HG03342 (cell line): ENCODE results near the gene FAXDC2.
"Not testable (repeated sequence)": the region's sequence is repeated elsewhere in the genome, so short reads cannot be mapped to it uniquely, and the experiment has no call there.

Experiments
- ATAC-seq: cut with Tn5 transposase; IDR thresholded peaks from one replicate; pipeline ENCODE4 v1.9.1; 2021; ENCODE audit warnings: mild to moderate bottlenecking, moderate library complexity; ENCODE audit not compliant: unreplicated experiment

Gene FAXDC2

GRCh38 chr5:154862766-154863165 lies 12.4 kb upstream of the FAXDC2 start:
- no peak for ATAC-seq

DNA sequence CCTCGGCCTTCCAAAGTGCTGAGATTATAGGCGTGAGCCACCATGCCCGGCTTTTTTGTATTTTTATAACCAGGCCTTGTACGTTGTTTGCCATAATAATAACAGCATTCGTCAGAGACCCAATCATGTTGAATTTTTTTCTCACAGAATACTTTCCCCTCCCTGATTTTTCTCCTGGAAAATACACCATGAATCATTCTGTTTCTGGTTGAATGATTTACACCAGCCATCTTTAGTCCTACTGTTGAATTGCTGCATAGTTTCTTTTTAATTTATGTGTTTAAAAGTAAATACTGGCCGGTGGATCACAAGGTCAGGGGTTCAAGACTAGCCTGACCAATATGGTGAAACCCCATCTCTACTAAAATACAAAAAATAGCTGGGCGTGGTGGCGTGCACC lies 11.5 kb upstream of the FAXDC2 start:
- no peak for ATAC-seq

- ATAC-seq, result no peak
Measured at GRCh38 chr5:154860765-154861164, 10.4 kb upstream of the FAXDC2 start.

GRCh38 chr5:154860123-154860522 lies 9.7 kb upstream of the FAXDC2 start:
- ATAC-seq, result no peak

GRCh38 chr5:154858972-154859871 lies 8.8 kb upstream of the FAXDC2 start:
- ATAC-seq, result no peak

DNA sequence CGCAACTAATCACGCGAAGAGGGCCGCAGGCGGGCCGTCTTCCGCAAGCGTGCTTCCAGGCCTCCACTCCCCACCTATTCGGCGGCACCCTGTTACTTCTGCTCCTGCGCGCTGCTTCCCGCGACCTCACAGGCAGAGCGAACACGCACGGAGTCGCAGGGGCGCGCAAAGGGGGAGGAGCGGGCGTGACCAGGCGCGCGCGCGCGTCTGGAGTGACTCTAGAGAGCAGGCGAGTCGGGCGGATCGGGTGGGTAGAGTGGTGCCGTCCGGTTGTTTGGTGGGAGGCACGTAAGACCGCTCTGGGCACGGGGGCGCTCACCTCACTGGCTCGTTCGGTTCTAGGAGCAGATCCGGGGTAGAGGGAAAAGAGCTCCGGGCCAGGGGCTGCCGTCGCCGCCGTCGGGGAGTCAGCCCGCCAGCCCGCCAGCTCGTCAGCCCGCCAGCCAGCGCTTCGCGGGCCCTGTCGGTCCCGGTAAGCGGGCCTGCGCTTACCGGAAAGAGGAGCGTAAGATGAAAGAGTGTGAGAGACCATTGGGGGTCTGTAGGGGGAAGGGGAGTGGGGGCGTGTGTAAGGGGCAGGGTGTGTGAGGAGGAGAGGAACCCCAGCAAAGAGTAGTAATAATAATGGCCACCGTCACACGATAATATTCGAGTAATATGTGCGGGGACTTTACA lies 8.0 kb upstream of the FAXDC2 start, which contains the start of gene CNOT8:
Gene CNOT8, plus strand, starts transcription at position 331 of the 675 bp plus-strand sequence. CDS start 4,652 bp downstream, outside the sequence.
- ATAC-seq, result peak; percentile 75

- peak; percentile 66 for ATAC-seq
Measured at GRCh38 chr5:154857530-154858296, 7.3 kb upstream of the FAXDC2 start.

GRCh38 chr5:154851351-154851750 lies 948 bp upstream of the FAXDC2 start:
- no peak for ATAC-seq

DNA sequence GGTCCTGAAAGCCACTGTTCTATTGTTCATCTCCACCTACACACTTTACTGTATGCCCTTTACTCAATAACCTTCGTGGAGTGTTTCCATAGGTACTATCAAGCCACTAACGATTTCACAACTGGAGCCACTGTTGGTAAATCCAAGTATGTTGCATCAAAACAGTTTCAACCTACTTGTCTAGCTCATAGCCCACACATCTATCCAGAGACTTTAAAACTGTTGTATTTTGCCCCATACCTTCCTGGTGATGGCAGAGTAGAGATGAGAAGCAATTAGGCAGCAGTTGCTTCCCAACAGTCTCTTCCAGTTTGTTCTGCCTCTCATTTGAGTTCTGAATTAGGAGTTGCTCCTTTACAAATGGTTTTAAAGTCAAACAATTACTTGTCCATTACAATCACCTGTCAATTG lies 607 bp downstream of the FAXDC2 start:
- ATAC-seq, result no peak

GRCh38 chr5:154849264-154849785 lies 1.1 kb downstream of the FAXDC2 start:
- no peak for ATAC-seq

- ATAC-seq, result no peak
Measured at GRCh38 chr5:154844809-154845208, 5.6 kb downstream of the FAXDC2 start.

GRCh38 chr5:154842689-154843530 lies 7.5 kb downstream of the FAXDC2 start:
- ATAC-seq, result no peak

GRCh38 chr5:154841273-154841661 lies 9.1 kb downstream of the FAXDC2 start:
- no peak for ATAC-seq

DNA sequence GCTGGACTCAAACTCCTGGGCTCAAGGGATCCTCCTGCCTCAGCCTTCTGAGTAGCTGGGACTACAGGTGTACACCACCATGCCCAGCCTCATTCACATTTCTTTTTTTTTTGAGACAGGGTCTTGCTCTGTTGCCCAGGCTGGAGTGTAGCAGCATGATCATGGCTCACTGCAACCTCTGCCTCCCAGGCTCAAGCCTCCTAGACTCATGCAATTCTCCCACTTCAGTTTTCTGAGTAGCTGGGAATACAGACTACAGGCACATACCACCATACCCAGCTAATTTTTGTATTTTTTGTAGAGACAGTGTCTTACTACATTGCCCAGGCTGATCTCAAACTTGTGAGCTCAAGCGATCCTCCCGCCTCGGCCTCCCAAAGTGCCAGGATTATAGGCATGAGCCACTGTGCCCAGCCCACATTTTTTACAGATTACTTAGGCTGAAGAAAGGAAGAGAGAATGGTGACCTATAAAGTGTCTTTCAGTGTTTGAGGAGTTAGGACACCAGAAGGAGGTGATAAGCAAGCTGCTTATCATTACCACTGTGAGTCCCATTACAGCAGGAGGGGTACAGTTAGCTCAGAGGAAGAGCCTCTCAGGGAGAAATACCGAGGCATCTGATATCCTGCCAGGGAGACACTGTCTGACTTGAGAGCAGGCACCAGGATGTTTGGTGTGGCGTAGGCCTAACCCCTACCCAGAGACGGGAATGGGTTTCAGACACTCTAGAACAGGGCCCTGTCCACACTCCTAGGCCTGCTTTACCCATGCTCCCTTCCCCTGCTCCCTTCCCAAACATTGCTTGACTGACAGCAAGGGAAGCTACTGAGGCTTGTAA lies 9.7 kb downstream of the FAXDC2 start:
- no peak for ATAC-seq

DNA sequence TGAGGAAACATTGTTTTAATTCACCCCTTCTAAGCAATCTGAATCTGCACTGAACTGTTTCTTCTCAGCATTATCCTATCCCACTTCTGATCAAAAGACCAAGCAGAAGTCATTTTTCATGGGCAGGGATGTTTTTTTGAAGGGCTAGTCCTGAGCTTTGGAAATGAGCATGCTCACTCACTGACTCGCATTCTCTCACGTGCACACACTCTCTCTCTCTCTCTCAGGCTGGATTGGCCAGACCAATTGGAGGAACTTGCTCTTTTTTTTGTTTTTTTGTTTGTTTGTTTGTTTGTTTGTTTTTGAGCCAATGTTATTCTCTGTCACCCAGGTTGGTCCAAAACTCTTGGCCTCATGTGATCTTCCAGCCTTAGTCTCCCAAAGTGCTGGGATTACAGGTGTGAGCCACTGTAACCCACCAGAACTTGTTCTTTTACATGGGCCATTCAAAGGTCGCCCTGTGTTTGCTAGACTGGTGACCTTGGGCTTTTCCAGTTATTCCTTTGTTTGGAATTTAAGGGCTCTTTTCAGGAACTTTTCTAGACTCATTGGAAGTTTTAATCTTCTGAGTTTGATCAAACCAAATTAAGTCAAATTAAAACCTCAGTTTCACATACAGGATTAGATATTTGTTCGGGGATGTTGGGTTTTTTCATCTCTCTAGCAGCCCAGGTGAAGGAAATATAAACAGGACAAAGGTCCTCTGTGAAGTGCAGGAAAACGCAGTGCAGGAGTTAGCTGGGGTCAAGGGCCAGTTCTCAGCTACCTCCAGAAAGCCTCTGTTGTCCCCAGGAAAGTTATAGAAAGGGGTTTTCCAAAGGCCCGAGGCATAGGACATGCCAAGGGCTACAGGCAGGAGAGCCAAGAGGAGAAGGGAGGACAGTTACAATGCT lies 13.1 kb downstream of the FAXDC2 start:
- ATAC-seq, result no peak

DNA sequence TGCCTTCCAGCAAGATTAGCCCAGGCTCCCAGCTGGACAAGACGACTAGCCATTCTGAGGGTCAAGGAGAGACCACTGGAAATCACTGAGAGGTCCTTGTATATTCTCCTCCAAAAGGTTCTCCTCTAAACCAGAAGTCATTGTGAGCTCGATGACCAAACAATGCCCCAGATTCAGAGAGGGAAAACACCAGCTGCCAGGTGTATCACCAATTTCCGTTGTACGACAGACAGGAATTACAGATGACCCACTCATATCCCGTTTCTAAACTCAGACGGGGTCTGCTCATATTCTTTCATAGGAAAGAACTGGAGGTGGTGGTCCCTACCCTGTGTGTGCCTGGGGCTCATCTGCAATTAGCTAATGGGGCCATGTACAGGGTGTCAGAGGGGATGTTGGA lies 14.2 kb downstream of the FAXDC2 start:
- no peak for ATAC-seq

GRCh38 chr5:154835701-154836052 lies 14.7 kb downstream of the FAXDC2 start:
- not testable (repeated sequence) for ATAC-seq

DNA sequence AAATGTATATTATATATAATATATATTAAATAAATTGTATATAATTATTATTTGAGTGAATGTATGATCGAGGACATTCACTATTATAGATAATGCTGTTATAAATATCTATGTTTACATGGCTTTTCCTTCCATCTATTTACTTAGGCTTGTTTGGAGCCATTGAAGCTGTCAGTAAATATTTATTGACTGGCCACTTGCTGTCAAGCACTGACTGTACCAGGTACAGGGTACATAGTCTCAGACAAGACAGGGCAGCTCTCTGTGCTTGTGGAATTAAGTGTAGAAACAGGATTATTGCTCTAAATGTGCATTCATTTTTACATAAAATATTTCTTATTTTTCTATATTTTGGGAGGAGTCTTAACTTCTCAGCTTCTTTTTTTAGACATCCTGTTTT lies 16.4 kb downstream of the FAXDC2 start:
- no peak for ATAC-seq
